Right ventricle myocardium superior (tissue), 1 donor: ENCODE measurements around the gene RAB5IF. TPM values are rescaled to one million over a fixed set of nuclear protein-coding genes. Genes with fewer than 3 reads are reported as not detected.
"Not testable (repeated sequence)": the region's sequence is repeated elsewhere in the genome, so short reads cannot be mapped to it uniquely, and the experiment has no call there.

Experiments
- ATAC-seq: fragments of 200-7000 bp; cut with Tn5 transposase; one replicate; pipeline ENCODE4 v1.9.1; 2020; ENCODE audit warnings: mild to moderate bottlenecking; ENCODE audit not compliant: poor library complexity
- DNase-seq: peaks from one replicate; pipeline ENCODE4 v3.0.0-alpha.2; 2020
- intact Hi-C: fragments of 100-400 bp; cut with DNase I; formaldehyde crosslinking; loops from one replicate; pipeline ENCODE4 v1.11.2; 2022
- long read RNA-seq: library from polyadenylated mRNA; unstranded; transcript quantifications from one replicate; pipeline ENCODE4 v2.0.0, GENCODE V29; 2021
- total RNA-seq: library from RNA; stranded (reverse); fragmentation: NEBNext Ultra II Directional; extraction: Animal tissue kit (Norgen Biotek cat#: 25700); gene quantifications from one replicate; pipeline ENCODE4 v1.2.1, GENCODE V29; 2021
- donor health status: DM: no; HTN: yes; CAD: no; lungs with severe emphysema.

The RAB5IF gene, protein sequence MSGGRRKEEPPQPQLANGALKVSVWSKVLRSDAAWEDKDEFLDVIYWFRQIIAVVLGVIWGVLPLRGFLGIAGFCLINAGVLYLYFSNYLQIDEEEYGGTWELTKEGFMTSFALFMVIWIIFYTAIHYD
- 55.9 TPM for total RNA-seq
- long read RNA-seq, transcript RAB5IF-202 (4 exons, 1,114 nt), result major isoform, 92 of 98 reads
- long read RNA-seq, partial matches to known transcripts, result 0 of 98 reads
- long read RNA-seq, other reads (novel, unspliced or antisense), result 2 of 98 reads

DNA sequence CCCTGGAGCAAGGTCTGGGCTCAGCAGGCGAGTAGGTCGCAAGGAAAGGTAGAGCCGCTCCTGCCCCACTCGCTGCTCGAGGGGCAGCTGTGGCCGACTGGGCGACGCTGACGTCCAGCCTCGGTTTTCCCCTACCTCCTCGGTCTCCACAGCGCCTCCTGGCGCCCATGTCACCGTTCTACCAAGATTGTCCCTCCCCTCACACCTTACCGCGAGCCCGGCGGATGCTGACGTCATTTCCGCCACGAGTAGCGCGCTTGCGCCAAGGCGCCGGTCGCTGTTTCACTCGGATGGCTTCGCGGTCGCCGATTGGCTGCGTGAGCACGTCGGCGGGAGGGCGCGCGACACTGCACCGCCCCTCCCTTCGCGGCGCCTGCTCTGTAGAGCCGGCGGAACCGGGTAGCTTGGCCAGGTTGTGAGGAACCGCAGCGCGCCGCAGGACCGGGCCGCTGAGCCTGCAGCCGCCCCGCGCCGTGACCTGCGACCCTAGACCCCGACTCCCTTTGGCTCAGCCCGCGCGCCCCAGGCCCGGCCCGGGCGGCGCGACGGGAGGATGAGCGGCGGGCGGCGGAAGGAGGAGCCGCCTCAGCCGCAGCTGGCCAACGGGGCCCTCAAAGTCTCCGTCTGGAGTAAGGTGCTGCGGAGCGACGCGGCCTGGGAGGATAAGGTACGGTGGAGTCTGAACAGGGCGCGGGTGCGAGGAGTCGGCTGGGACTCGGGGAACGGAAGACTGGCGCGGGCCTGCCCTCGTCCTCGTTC is at the start of gene RAB5IF:
RAB5IF (plus strand) TSS at position 381 of the 759 bp plus-strand sequence; CDS start at position 554, 173 bp downstream.
- ATAC-seq (peak; percentile 98), DNase-seq (peak; percentile 100)
- intact Hi-C loops, result no loop called here

DNA sequence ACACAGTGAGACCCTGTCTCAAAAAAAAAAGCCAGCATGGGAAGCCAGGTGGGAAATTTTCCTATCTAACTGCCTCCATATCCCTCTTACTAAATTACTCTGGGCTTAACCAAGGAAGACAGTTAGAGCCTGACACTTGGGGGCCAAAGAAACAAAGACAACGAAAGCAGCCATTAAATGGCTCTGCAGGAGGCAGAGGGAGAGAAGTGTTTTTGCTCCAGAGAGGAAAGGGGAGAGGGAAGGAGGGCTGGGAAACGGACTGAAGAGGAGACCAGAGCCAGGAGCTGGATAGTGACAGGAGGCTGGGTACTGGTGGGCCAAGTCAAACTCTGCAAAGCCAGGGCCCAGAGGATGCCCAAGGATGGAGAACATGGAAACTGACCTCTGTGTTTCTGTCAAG is 42.9 kb upstream of the RAB5IF start:
- intact Hi-C loops, result no loop called here
- DNase-seq (no peak), ATAC-seq (no peak)

DNA sequence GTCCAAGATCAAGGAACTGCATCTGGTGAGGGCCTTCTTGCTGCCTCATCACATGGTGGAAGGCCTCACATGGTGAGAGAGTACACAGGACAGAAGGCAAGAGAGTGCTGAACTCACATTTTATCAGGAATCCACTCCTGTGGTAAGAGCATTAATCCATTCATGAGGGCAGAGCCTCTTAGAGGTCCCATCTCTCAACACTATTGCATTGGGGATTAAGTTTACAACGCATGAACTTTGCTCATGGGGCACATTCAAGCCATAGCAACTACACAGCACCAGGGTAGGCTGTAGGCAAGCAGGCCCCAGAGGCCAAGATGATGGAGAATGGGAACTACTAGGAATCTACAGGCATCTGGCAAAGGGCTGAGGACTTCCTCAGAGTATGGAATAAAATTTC is 42.2 kb upstream of the RAB5IF start:
- ATAC-seq (no peak), DNase-seq (no peak)
- intact Hi-C loops, result no loop called here

DNA sequence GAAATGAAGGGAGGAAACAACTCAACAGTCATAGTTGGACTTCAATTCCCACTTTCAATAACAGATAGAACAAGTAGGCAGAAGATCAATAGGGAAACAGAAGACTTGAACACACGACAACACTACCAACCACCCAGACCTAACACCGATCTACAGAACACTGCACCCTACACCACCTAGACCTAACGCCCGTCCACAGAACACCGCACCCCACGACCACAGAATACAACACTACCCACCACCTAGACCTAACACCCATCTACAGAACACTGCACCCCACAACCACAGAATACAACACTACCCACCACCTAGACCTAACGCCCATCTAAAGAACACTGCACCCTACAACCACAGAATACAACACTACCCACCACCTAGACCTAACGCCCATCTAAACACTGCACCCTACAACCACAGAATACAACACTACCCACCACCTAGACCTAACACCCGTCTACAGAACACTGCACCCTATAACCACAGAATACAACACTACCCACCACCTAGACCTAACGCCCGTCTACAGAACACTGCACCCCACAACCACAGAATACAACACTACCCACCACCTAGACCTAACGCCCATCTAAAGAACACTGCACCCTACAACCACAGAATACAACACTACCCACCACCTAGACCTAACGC is 41.4 kb upstream of the RAB5IF start:
- DNase-seq, ATAC-seq, intact Hi-C loops: not testable (repeated sequence)

DNA sequence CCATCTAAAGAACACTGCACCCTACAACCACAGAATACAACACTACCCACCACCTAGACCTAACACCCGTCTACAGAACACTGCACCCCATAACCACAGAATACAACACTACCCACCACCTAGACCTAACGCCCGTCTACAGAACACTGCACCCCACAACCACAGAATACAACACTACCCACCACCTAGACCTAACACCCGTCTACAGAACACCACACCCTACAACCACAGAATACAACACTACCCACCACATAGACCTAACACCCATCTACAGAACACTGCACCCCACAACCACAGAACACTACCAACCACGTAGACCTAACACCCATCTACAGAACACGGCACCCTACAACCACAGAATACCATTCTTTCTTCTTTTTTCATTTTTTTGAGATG is 40.9 kb upstream of the RAB5IF start:
- ATAC-seq, DNase-seq, intact Hi-C loops: not testable (repeated sequence)

DNA sequence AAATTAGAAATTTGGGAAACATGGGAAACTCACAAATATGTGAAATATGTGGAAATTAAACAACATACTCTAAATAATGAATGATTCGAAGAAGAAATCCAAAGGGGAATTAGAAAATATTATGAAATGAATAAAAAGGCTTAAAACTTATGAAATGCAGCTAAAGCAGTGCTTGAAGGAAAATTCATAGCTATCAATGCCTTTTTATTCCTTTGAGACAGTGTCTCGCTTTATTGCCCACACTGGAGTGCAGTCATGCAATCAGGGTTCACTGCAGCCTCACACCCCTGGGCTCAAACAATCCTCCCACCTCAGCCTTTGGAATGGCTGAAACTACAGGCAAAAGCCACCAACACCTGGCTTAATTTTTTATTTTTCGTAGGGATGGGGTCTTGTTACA is 40.1 kb upstream of the RAB5IF start:
- ATAC-seq (no peak), DNase-seq (no peak)
- intact Hi-C loops, result no loop called here

DNA sequence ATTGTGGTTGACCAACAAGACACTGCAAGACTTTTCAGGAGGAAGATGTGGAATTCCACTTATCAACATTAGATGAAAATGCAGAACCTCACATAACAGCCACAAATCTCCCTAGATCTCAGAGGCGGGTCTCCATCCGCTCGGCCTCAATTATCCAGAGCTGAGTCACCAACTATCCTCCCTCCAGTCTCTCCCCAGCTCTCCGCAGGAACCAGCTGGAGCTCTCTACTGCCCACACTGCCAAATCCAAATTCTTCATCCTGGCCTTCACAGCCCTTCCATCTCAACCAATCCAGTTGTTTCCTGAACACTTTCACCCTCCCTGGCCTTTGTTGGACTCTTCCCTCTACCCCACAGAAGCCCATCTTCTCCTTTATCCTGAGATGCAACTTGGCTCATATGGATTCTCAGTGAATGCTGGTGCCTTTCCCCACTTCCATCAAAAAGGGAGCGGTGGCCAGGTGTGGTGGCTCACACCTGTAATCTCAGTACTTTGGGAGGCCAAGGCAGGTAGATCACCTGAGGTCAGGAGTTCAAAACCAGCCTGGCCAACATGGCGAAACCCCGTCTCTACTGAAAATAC is 35.6 kb upstream of the RAB5IF start:
- no peak for ATAC-seq
- intact Hi-C loops, result no loop called here
- no peak for DNase-seq

DNA sequence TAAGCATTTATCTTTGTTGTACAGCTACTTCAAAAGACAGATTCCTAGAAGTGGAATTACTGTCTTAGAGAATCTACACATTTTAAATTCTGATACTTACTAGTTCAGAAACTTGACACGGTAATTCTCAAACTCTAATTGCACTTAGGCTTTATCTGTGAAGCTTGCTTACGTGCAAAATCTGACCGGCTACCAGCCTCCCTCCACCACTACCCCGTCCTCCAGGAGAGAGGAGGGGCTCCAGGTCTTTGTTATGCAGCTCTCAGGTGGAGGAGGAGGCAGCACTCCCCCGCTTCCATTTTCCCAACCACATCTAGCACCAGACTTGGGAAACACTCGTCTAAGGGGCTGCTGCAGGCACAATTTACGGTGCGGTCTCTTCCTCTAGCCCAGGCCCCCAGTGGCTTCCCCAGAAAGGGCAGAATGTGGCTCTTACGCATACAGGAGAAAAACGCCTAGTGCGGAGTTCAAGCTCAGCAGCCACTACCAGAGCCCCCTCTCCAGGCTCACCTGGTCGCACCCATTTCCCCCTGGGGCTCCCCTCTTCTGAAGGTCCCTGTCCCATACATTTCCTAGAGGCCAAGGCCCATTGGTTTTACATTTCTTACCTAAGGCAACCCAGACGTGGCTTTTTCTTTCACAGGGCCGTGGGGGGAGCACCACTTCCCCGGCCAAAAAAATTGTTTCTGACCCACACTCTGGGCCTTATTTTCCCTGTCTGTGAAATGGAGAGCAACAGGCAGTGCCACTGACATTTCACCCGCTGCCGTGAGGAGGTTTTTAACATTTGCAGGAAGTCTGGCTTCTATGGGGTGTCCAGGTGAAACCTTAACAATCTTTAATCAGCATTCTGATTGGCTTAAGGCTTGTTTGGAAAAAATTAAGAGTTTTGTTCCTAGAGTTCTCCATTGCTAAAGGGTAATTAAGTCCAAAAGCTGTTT is 33.7 kb upstream of the RAB5IF start:
- DNase-seq, result no peak
- no peak for ATAC-seq
- intact Hi-C loops, result no loop called here

DNA sequence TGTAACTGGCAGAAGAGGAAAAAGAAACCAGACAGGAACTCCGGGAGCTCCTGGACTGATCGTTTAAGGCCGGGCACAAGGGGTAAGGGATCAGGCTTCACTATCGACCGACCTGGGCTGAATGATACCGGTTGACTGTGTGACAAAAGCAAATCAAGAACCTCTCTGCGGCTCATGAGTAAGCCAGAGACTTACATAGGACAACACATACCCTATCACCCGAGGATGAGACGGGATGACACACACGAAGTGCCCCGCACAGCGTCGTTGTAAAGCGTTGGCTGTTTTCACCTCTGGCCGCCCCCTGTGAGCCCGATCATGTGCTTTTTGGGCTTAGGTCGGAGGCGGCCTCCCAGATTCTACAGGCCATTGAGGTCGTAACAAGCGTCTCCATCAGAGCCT is 32.9 kb upstream of the RAB5IF start:
- DNase-seq (no peak), ATAC-seq (peak; percentile 3)
- intact Hi-C loops, result no loop called here

DNA sequence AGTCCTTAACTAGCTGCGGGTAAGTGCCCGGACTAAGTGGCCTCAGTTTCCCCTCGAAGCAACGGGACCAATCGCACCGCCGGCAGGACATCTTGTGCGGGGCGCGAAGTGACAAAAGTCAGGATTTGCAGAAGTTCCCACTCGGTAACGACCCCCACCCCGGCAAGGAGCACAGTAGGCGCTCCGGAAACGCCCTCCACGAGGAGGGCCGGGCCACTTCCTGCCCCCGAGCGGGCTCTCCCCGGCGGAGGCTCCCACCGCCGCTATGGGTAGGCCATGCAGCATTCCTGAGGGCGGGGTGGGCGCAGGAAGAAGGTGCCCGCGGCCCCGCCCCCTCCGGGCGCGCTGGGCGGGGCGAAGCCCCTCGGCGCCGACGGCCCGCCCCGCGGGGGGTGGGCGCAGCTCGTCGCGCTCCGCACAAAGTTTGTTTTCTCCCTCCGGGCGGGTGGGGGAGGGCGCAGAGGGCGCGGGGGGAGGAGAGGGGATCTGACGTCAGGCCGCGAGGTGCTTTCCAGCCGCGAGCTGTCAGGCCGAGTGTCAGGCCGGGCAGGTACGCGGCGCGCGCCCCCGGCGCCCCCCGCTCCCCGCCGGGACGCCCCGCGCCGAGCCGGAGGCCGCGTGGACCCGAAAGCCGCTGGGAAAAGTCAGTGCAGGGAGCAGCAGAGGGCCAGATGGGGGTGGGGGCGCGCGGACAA is 32.3 kb upstream of the RAB5IF start, which contains the start of gene TGIF2:
TGIF2 (plus strand) TSS at position 495 of the 695 bp plus-strand sequence. CDS start 5,178 bp downstream, outside the sequence.
- DNase-seq (peak; percentile 89), ATAC-seq (peak; percentile 91)
- intact Hi-C loops, result no loop called here

DNA sequence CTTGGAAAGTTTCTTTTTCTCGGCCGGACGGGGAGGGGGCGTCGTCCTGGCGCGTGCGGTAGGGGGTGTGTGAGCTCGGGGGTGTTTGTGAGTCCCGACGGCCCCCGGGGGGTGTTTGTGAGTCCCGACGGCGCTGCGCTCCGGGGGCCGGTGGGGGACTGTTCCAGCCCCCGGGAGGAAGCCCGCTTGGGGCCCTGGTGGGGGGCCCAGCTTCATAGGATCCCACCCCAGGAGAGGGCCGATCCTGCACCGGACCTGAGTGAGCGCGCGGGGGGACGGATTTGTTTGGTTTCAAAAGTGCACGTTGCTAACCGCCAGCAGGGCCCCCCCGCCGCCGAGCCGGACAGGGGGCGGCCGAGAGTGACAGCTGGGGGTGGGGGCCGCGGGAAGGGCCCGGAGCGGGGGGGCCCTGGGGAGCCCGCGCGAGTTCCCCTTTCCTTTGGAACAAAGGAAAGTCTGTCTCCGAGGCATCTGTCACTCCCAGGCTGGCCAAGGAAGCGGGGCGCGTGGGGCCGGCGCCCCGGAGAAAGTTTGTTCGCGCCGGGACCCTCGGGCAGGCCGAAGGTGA is 31.7 kb upstream of the RAB5IF start:
- intact Hi-C loops, result no loop called here
- peak; percentile 60 for DNase-seq
- peak; percentile 20 for ATAC-seq

DNA sequence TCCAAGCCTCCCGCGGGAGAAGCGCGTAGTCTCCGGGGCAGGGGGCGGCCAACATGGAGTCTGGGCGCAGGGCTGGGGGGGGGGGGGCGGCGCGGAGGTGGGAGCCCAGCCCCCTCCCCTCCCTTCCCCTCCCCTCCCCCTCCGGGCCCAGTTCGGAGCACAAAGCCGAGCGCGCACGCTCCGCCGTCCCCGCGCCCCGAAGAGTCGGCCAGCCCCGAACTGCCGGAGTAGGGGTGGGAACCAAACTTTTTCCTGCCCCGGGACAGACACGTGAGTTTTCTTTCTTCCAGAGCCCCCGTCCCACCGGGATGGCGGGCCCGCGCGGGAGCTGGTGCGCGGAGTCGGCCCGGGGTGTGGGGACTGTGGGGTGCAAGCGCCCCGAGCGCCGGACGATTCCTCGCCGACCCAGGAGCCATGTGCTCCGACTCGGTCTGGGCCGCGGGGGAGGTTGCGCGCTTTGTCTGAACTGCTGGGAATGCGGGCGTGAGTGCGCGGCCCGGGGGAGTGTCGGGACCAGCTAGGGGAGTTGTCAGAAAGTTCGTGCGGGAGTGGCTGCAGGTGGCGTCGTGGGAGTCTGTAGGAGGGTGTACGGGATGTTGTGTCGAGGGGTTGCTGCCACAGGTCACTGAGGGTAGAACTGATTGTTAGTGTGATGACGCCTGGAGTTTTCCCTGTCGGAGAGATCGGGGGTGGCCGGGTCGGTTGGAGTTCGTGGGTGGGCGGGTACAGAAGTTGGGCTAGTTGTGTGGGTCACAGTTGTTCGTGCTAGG is 31.0 kb upstream of the RAB5IF start:
- ATAC-seq, result peak; percentile 54
- intact Hi-C loops, result no loop called here
- DNase-seq, result peak; percentile 66

DNA sequence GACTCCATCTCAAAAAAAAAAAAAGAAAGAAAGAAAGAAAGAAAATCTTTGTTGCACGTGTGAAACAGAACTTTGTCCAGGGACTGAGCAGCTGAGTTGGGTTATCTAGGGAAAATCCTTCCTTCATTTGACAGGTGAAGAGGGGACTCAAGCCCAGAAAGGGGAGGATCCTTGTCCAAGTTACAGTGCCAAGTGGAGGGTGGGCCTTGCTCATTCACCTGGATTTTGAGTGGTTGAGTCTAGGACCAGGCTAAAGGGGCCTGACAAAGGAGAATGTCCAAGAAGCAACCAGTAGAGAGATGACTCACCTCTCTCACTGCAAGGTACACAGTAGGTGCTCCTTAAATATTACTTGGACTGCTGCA is 29.5 kb upstream of the RAB5IF start:
- intact Hi-C loops, result no loop called here
- ATAC-seq (no peak), DNase-seq (no peak)

DNA sequence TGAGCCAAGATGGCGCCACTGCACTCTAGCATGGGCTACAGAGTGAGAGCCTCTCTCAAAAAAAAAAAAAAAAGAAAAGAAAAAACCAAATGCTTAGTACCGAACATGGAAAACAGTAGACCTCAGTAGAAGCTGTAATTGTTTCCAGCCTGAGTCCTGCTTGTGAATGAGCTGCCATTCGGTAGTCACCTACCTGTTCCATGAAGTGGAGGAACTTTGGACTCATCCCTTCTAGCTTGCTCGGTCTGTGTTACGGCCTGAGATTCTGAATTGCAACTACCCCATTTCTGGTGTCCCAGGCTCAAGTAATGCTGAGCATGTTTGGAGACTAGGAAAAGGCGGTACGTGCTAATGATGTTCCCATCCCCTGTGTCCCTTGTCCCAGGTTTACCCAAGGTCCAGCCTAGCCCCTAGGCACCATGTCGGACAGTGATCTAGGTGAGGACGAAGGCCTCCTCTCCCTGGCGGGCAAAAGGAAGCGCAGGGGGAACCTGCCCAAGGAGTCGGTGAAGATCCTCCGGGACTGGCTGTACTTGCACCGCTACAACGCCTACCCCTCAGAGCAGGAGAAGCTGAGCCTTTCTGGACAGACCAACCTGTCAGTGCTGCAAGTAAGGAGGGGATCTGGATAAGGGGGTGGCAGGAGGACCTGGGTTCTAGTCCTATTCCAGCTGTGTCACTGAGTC is 27.1 kb upstream of the RAB5IF start:
- intact Hi-C loops, result no loop called here
- no peak for DNase-seq
- ATAC-seq, result no peak

DNA sequence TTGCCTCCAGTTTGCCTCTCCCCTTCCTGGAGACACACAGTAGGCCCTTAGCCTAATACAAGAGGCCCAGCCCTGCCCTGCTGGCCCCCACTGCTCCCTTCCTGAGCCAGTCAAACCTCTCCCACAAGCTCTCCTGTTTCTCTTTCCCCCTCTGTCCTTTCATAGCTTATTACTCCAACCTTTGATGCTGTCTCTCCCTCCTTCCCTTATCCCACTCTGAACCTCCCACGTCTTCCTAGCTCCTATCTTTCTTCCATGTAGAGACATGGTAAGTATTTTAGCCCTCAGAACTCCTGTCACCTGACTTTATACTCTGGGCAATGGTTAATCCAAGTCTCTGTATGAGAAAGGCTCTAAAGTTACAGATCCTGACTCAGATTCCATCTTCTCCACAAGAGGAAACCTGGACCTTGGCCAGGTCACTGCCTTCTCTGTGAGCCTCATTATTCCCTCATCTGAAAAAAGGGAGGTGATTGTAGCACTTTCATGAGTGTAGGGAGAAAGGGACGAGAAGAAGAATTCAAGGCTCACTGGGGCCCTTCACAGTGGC is 25.5 kb upstream of the RAB5IF start:
- ATAC-seq, result no peak

DNA sequence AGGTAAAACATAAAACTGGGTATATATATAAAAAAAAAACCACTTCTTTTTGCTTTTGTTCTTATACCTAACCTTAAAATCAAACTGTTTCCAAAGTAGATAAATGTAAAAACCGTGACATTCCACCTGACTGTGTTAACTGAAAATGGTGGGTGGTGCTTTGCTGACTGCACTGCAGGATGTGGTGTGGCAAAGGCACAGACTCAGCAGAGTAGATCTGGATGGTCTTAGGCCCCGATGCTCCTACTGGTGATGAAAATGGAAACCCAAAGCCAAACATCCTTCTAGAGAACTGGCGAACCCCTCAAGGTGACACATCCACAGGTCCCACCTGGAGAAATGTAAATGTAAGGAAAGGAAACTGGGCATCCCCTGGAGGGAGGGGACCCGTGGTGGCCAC is 23.3 kb upstream of the RAB5IF start:
- no peak for DNase-seq
- ATAC-seq, result no peak
- intact Hi-C loops, result no loop called here

More for the DNA sequence above, 25.5 kb upstream of the RAB5IF start:
- intact Hi-C loops, result no loop called here
- DNase-seq, result no peak
